ENCODE measurements around the gene PIK3CD. TPM values are rescaled to one million over a fixed set of nuclear protein-coding genes. Genes with fewer than 3 reads are reported as not detected.
A peak's percentile ranks its signal among the peaks of the same experiment; 100 is the strongest.

The PIK3CD gene
- total and polyA plus RNA-seq, 10 of the 15 experiments (the other 5 are each of a cell fraction or from before 2014, with no cell fraction given): 7.0 to 101 (median 51.1) TPM

DNA sequence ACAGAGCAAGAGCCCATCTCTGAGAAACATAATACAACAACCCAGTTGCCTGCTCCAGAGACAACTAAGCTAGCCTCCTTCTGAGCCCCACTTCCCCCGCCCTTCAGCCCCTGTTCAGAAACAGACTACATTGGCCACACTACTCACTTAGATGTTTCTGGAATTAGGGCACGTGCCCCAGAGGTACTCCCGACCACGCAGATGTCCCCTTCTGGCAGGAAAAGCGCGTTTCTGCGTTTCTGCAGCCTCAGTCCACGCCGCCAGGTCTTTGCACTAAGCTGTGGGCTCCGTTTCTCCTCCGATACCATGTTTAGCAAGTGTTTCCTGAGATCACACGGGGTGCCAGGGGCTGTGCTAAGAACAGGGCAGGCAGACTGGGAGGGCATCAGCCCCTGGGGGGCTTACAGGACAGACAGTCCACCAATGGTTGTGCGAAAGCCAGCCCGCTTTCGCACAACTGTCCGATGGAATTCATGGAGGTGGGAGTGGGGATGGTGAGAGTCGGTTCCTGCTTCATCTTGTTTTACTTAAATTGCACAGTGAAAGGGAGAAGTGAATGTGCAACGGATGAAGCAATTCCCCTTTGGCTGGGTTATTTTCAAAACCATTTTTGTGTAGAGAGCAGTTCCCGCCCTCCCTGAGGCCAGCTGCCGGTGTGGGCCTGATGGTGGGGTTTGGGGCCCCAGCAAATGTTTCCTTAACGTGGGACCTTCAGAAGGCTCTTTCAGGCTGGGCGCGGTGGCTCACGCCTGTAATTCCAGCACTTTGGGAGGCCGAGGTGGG lies 2.7 kb downstream of the PIK3CD start:
- Histone ChIP-seq H3K27ac (ENCODE audit: control insufficient read depth, insufficient read depth) (peak overlapping the region; percentile 89), H3K4me1 (ENCODE audit: control insufficient read depth, insufficient read depth, low read length) (peaks cover 18% of the 10 kb centered on the region), H3K27me3 (replicated peaks in 1 of 2; ENCODE audit: control insufficient read depth in 2 of 2, insufficient read depth in 2 of 2, low read length in 1 of 2) (no peaks in the 10 kb centered on the region), H2AFZ (ENCODE audit: control insufficient read depth, low read depth, low read length) (peak overlapping the region; percentile 13; the same call in 1 of the 2 replicates), H3K9ac (ENCODE audit: control insufficient read depth, insufficient read depth, low read length) (peak overlapping the region; percentile 81), H4K20me1 (ENCODE audit: control insufficient read depth, insufficient read depth) (no peaks in the 10 kb centered on the region), H3K4me3 (peak overlapping the region; percentile 86), H3K36me3 (ENCODE audit: control insufficient read depth in 2 of 2, insufficient read depth in 2 of 2, low read length in 1 of 2) (no peaks in the 10 kb centered on the region), H3K4me2 (ENCODE audit: control insufficient read depth, insufficient read depth) (peak overlapping the region; percentile 90), H3K79me2 (ENCODE audit: control insufficient read depth, insufficient read depth, low read length) (peaks cover 93% of the 10 kb centered on the region), H3K9me3 (replicated peaks; ENCODE audit: control insufficient read depth, insufficient read depth, low read length) (no peaks in the 10 kb centered on the region)
- FAIRE-seq (no peak), DNase-seq (ENCODE audit: low read depth, low spot score) (no peak), ATAC-seq (peak; percentile 13)
- POLR2A ChIA-PET: interaction anchor here (0.6 to 11.0 kb wide), 16 partner anchors 10 to 1332 kb away, joined by 3 to 284 read pairs (median 4); no protein-coding TSS in a partner anchor
- CTCF ChIA-PET: interaction anchor here (0.8 to 12.0 kb wide), 16 partner anchors 10 to 297 kb away, joined by 3 to 203 read pairs (median 5); partner anchors contain the start of genes LZIC and NMNAT1
- WGBS (ENCODE audit: insufficient coverage, insufficient replicate concordance, low lambda C conversion rate, missing lambda C conversion rate): 1% methylated on average over 25 of the region's 25 CpGs
- intact Hi-C loops (cut with micrococcal nuclease; ENCODE audit: unreplicated experiment) (loop anchor here (2.0 kb wide), 1 partner anchor 35 kb away; no protein-coding TSS in a partner anchor), in situ Hi-C loops (cut with MboI) (no loop called here)
- SMC1A ChIA-PET (ENCODE audit: uncharacterized antibody, unreplicated experiment): interaction anchor here (0.6 to 9.9 kb wide), 12 partner anchors 9 to 220 kb away, joined by 3 to 215 read pairs (median 4); no protein-coding TSS in a partner anchor
- RAD21 ChIA-PET (ENCODE audit: unreplicated experiment): interaction anchor here (0.6 to 10.4 kb wide), 10 partner anchors 11 to 133 kb away, joined by 3 to 336 read pairs (median 7); no protein-coding TSS in a partner anchor
- TSS peak; percentile 69 for BruUV-seq (replicated peaks)
- no peak for TF ChIP-seq ZBED1 (IDR thresholded peaks at IDR 0.05; ENCODE audit: borderline replicate concordance)
- TF ChIP-seq, protein P1, sequence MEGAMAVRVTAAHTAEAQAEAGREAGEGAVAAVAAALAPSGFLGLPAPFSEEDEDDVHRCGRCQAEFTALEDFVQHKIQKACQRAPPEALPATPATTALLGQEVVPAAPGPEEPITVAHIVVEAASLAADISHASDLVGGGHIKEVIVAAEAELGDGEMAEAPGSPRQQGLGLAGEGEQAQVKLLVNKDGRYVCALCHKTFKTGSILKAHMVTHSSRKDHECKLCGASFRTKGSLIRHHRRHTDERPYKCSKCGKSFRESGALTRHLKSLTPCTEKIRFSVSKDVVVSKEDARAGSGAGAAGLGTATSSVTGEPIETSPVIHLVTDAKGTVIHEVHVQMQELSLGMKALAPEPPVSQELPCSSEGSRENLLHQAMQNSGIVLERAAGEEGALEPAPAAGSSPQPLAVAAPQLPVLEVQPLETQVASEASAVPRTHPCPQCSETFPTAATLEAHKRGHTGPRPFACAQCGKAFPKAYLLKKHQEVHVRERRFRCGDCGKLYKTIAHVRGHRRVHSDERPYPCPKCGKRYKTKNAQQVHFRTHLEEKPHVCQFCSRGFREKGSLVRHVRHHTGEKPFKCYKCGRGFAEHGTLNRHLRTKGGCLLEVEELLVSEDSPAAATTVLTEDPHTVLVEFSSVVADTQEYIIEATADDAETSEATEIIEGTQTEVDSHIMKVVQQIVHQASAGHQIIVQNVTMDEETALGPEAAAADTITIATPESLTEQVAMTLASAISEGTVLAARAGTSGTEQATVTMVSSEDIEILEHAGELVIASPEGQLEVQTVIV (IDR thresholded peaks at IDR 0.05; ENCODE audit: borderline replicate concordance, partially characterized antibody): no peak
- no peak for TF ChIP-seq EZH2 (IDR thresholded peaks at IDR 0.05; ENCODE audit: borderline replicate concordance, control insufficient read depth, low read depth, low read length)
- TF ChIP-seq FOXM1 (IDR thresholded peaks at IDR 0.05; ENCODE audit: low read depth, low read length): peak; percentile 54; the same call in 1 of the 2 replicates
- TF ChIP-seq, protein P2, sequence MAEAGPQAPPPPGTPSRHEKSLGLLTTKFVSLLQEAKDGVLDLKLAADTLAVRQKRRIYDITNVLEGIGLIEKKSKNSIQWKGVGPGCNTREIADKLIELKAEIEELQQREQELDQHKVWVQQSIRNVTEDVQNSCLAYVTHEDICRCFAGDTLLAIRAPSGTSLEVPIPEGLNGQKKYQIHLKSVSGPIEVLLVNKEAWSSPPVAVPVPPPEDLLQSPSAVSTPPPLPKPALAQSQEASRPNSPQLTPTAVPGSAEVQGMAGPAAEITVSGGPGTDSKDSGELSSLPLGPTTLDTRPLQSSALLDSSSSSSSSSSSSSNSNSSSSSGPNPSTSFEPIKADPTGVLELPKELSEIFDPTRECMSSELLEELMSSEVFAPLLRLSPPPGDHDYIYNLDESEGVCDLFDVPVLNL (IDR thresholded peaks at IDR 0.05; ENCODE audit: low read depth, low read length): no peak
- TF ChIP-seq EGR1 (IDR thresholded peaks at IDR 0.05; ENCODE audit: borderline replicate concordance in 1 of 2, low read depth in 2 of 2, low read length in 2 of 2): no peak
- no peak for TF ChIP-seq EP300 (IDR thresholded peaks at IDR 0.05; ENCODE audit: borderline replicate concordance in 1 of 2, control insufficient read depth in 1 of 2, low read depth in 2 of 2, low read length in 2 of 2)
- TF ChIP-seq NFYB (IDR thresholded peaks at IDR 0.05; ENCODE audit: insufficient read depth, low read depth, low read length): no peak
- TF ChIP-seq CBX3 (IDR thresholded peaks at IDR 0.05; ENCODE audit: borderline replicate concordance, low read depth): no peak
- TF ChIP-seq, protein P3, sequence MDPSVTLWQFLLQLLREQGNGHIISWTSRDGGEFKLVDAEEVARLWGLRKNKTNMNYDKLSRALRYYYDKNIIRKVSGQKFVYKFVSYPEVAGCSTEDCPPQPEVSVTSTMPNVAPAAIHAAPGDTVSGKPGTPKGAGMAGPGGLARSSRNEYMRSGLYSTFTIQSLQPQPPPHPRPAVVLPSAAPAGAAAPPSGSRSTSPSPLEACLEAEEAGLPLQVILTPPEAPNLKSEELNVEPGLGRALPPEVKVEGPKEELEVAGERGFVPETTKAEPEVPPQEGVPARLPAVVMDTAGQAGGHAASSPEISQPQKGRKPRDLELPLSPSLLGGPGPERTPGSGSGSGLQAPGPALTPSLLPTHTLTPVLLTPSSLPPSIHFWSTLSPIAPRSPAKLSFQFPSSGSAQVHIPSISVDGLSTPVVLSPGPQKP (IDR thresholded peaks at IDR 0.05; ENCODE audit: low read depth, low read length): no peak
- TF ChIP-seq BHLHE40 (IDR thresholded peaks at IDR 0.05; ENCODE audit: borderline replicate concordance in 1 of 2, low read depth in 2 of 2, low read length in 1 of 2): peak; percentile 80 to 83
- TF ChIP-seq SIX5 (IDR thresholded peaks at IDR 0.05; ENCODE audit: low read depth, low read length, severe bottlenecking): no peak
- no peak for TF ChIP-seq SREBF2 (IDR thresholded peaks at IDR 0.05; ENCODE audit: low read length)
- peak in 1 of 2 experiments; percentile 34; a peak in 1 of 4 replicates for TF ChIP-seq SRF (IDR thresholded peaks at IDR 0.05; ENCODE audit: low read depth in 2 of 2, low read length in 2 of 2)
